Ascending aorta (tissue), 2 donors: ENCODE measurements around the gene S1PR3. TPM values are rescaled to one million over a fixed set of nuclear protein-coding genes. Genes with fewer than 3 reads are reported as not detected.
A peak's percentile ranks its signal among the peaks of the same experiment; 100 is the strongest.

Experiments
- DNase-seq, 2 donors: peaks; one replicate each; pipeline ENCODE4 v3.0.0-alpha.2; 2019; ENCODE audit warnings: low spot score in 2 of 2
- H3K27ac ChIP-seq, 2 donors: fragments of 200-600 bp; sonication (generic); one replicate each; pipeline ENCODE4 v1.5.1; 2016 to 2017; ENCODE audit warnings: mild to moderate bottlenecking in 1 of 2
- H3K27me3 ChIP-seq: fragments of 200-600 bp; sonication (generic); one replicate; pipeline ENCODE4 v1.5.1; 2017
- H3K36me3 ChIP-seq, 2 donors: fragments of 200-600 bp; sonication (generic); one replicate each; pipeline ENCODE4 v1.5.1; 2016
- H3K4me1 ChIP-seq, 2 donors: fragments of 200-600 bp; sonication (generic); one replicate each; pipeline ENCODE4 v1.5.1; 2016 to 2017; ENCODE audit warnings: mild to moderate bottlenecking in 1 of 2
- H3K4me3 ChIP-seq, 2 donors: fragments of 200-600 bp; sonication (generic); one replicate each; pipeline ENCODE4 v1.5.1; 2016 to 2017; ENCODE audit warnings: mild to moderate bottlenecking in 1 of 2
- H3K9me3 ChIP-seq, 2 donors: fragments of 200-600 bp; sonication (generic); one replicate each; pipeline ENCODE4 v1.5.1; 2016
- intact Hi-C: fragments of 100-400 bp; cut with DNase I; formaldehyde crosslinking; loops from one replicate; pipeline ENCODE4 v1.15.1; 2023
- total RNA-seq: library from RNA; depleted of rRNA; stranded (reverse); fragments of >200 nt; gene quantifications from one replicate; pipeline ENCODE4 v1.1.0, GENCODE V29; 2016
- TF ChIP-seq, protein P1 (sequence below), 3 experiments: fragments of 200-600 bp in 2 of 3; fragments of 450-650 bp in 1 of 3; sonication (generic) in 2 of 3; IDR thresholded peaks; one replicate each; pipeline ENCODE4 v1.5.1; 2016 to 2019; ENCODE audit warnings: antibody characterized with exemption in 3 of 3, mild to moderate bottlenecking in 1 of 3, moderate library complexity in 1 of 3

Gene S1PR3
- total RNA-seq, 1 donor from 2014 or later = 59.3 TPM

DNA sequence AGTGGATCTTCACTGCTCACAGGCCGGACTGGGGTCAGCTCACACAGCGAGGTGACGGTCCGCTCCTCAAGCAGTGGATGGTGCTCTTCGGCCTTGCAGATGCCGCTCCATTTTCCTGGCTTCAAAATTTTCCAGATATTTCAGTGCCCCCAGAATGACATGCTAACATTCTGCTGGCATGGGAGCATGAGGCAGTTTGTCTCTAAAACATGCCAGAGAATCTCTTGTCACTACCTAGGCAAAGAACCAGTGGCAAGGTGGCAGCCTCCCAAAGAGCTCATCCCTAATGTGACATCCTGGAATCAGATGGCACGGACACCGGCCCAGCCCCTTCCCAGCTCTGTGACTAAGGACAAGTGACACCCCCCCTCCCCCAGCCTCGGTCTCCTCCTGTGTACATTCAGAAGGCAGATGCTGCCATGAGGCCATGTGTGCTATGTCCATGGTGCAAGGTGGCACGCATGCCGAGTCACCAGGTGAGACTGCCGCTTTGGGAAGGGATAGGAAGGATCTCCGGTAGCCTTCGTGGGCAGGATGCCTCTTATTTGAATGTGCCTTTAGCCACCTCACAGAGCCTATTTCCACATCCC is 2.7 kb downstream of the S1PR3 start:
- Histone ChIP-seq H3K4me1 (peaks cover 18 to 31% of the 10 kb centered on the region in 2 donors), H3K9me3 (no peaks in the 10 kb centered on the region), H3K27me3 (no peaks in the 10 kb centered on the region), H3K36me3 (peaks cover 7 to 15% of the 10 kb centered on the region in 2 donors), H3K4me3 (peak overlapping the region; percentile 77 to 89), H3K27ac (peak overlapping the region; percentile 6 to 28)
- TF ChIP-seq, protein P1, sequence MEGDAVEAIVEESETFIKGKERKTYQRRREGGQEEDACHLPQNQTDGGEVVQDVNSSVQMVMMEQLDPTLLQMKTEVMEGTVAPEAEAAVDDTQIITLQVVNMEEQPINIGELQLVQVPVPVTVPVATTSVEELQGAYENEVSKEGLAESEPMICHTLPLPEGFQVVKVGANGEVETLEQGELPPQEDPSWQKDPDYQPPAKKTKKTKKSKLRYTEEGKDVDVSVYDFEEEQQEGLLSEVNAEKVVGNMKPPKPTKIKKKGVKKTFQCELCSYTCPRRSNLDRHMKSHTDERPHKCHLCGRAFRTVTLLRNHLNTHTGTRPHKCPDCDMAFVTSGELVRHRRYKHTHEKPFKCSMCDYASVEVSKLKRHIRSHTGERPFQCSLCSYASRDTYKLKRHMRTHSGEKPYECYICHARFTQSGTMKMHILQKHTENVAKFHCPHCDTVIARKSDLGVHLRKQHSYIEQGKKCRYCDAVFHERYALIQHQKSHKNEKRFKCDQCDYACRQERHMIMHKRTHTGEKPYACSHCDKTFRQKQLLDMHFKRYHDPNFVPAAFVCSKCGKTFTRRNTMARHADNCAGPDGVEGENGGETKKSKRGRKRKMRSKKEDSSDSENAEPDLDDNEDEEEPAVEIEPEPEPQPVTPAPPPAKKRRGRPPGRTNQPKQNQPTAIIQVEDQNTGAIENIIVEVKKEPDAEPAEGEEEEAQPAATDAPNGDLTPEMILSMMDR (IDR thresholded peaks at IDR 0.05) = no peak
- peak in 1 of 2 donors; percentile 63 for DNase-seq
- intact Hi-C loops = loop anchor here (10.0 kb wide), 1 partner anchor 179 kb away; no protein-coding TSS in a partner anchor

DNA sequence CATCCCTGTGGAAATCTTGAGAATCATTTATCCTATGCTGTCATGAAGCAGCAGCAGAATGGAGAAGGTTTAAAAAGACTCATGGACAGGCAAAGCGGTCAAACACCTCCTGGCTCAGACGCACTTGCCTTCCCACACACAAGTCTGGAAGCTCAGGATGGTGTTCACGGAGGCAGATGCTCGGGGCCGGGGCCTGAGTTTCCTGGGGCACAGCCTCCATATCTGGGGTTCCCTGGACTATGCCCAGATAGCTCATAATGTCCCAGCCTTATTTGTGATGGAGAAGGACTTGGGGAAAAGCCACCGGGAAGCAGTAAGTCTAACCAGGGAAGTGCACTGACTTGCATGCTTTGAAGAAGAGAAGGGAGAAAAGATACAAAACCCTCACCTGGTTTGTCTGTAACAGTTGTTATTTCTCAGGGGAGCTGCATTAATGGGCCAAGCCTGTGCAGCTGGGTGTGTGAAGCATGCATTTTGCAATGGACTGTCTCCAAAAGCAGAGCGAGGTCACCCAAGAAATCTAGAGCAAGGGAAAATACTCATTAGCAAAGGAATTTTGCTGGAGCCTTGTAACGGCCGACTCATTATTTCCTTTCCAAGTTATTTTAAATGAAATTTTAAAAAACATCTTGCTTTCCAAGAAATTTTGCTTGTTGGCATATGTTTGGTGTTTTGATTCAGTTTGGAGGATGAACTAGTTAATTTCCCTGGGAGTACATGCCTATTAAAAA is 3.4 kb downstream of the S1PR3 start:
- peak in 1 of 2 donors; percentile 61 for DNase-seq
- Histone ChIP-seq H3K4me3 (peak overlapping the region; percentile 77 to 89), H3K36me3 (peaks cover 7 to 15% of the 10 kb centered on the region in 2 donors), H3K4me1 (peaks cover 18 to 38% of the 10 kb centered on the region in 2 donors), H3K9me3 (no peaks in the 10 kb centered on the region), H3K27me3 (no peaks in the 10 kb centered on the region), H3K27ac (peak overlapping the region; percentile 6 to 28)
- intact Hi-C loops = loop anchor here (5.0 to 10.0 kb wide), 4 partner anchors 180 to 607 kb away; partner anchors contain the start of gene SPIN1
- TF ChIP-seq, protein P1 (IDR thresholded peaks at IDR 0.05) = no peak

DNA sequence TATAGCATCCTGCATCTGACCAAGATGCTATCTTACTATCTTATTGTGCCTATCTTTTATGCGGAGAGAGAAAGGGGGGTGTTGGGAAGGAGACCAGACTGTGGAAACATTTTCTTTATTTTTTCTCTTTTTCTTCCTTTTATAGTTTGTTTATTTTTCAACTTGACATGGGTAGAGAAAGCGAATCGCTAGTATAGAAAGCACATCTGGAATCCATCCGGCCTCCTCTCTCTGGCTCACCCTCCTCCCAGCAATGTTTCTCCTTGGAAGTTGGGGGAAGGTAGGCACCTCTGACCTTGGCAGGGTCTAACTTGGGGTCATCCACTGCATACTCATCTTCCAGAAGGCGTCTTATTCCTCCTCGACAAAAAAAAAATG is 3.9 kb downstream of the S1PR3 start:
- H3K4me1 ChIP-seq = peaks cover 18 to 42% of the 10 kb centered on the region in 2 donors
- intact Hi-C loops = loop anchor here (5.0 to 10.0 kb wide), 4 partner anchors 180 to 608 kb away; partner anchors contain the start of gene SPIN1
- H3K9me3 ChIP-seq = no peaks in the 10 kb centered on the region
- H3K4me3 ChIP-seq = peak overlapping the region in 1 of 2 donors; percentile 89
- peak overlapping the region; percentile 1 to 9 for H3K27ac ChIP-seq
- H3K36me3 ChIP-seq = peaks cover 7 to 15% of the 10 kb centered on the region in 2 donors
- TF ChIP-seq, protein P1 (IDR thresholded peaks at IDR 0.05) = no peak
- no peaks in the 10 kb centered on the region for H3K27me3 ChIP-seq
- DNase-seq = peak in 1 of 2 donors; percentile 53

DNA sequence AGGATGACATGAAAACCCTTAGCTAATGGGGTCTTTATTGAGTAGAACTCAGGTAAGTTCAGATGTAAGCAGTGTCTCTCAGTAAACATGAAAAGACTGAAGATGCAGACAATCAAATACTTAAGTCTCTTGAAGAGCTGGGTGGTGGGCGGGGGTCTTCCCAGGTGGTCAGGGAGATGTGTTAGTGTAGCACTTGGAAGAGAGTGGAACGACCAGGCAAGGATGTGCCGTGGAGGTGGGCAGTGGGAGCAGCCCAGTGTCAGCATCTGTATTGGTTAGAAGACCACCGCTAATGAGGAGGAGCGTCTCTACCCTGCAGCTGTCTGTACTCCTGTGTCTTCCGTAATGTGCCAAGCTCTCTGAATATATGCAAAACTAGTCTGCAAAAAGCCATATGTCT is 4.4 kb downstream of the S1PR3 start:
- intact Hi-C loops = loop anchor here (5.0 to 10.0 kb wide), 4 partner anchors 181 to 608 kb away; partner anchors contain the start of gene SPIN1
- peak in 1 of 2 donors; percentile 25 for DNase-seq
- peak overlapping the region in 1 of 2 donors; percentile 1 for H3K27ac ChIP-seq
- H3K4me3 ChIP-seq = peak overlapping the region in 1 of 2 donors; percentile 89
- TF ChIP-seq, protein P1 (IDR thresholded peaks at IDR 0.05) = no peak
- H3K4me1 ChIP-seq = peaks cover 20 to 46% of the 10 kb centered on the region in 2 donors
- H3K9me3 ChIP-seq = no peaks in the 10 kb centered on the region
- H3K27me3 ChIP-seq = no peaks in the 10 kb centered on the region
- peaks cover 7 to 15% of the 10 kb centered on the region in 2 donors for H3K36me3 ChIP-seq

DNA sequence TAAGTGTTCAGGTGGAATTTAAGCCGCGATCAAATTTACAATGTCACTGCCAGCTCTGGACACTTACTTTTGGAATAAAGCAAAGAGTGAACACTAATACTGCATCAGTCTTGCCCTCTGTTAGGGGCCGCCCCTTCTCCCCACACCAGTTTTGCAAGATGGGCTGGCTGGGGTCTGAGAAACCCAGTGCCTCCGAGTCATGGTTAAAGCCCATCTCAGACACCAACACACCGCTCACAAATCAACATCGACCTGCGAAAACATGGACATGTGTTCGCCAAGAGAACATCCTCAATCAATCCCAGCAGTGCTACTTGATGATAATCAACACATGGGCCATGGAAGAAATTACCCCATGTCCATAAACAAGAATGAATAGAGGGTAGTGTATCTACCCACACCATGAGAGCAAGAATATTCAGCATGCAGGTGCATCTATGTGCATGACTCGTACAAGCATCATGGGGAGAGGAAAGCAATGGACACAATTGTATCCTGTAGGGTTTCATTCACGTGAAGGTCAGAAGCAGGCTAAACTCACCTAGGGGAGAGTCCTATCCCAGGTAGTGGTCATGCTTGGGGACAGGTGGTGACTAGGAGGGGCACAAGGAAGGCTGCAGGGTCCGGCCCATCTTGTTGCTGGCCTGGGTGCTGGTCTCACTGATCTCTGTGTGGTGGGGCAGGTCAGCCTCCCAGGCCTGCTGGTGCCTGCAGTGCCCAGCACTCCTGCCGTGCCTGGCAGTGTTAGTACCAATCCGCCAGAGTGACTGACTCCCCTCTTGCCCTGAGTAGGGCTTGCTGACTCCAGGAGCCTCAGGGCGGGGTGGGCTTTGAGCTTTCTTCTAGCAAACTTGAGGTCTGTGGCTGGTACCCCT is 5.0 kb downstream of the S1PR3 start:
- Histone ChIP-seq H3K27ac (peak overlapping the region; percentile 0 to 1), H3K4me3 (peak overlapping the region in 1 of 2 donors; percentile 17), H3K4me1 (peaks cover 22 to 51% of the 10 kb centered on the region in 2 donors), H3K27me3 (no peaks in the 10 kb centered on the region), H3K9me3 (no peaks in the 10 kb centered on the region), H3K36me3 (peaks cover 7 to 16% of the 10 kb centered on the region in 2 donors)
- peak in 1 of 2 donors; percentile 49 for DNase-seq
- TF ChIP-seq, protein P1 (IDR thresholded peaks at IDR 0.05) = no peak
- intact Hi-C loops = loop anchor here (5.0 to 10.0 kb wide), 4 partner anchors 181 to 609 kb away; partner anchors contain the start of gene SPIN1
